ENCODE data around the gene TPP1.

DNA sequence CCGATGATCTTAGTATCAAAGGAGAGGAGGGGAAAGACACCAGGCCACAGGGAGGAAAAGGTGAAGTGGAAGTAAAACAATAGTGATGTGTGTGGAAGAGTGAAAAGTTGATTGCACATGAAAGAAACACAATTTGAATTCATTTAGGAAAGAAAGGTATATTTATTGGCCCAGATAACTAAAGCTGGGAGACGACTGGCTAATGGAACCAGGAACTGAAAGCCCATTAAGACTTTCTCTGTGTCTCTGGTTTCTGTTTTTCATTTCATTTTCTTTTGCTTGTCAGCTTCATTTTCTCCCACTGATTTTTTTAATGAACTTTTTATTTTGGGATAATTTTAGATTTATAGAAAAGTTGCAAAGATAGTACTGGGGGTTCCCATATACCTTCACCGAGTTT lies 41.5 kb upstream of the TPP1 start:
- TF ChIP-seq ATF7-NPFF (CRISPR knock-in tag; IDR thresholded peaks at IDR 0.05; ENCODE audit: low read depth) (no peak), DNMT3B (CRISPR knock-in tag; conservative IDR thresholded peaks at IDR 0.05) (no peak), MYNN (CRISPR knock-in tag; IDR thresholded peaks at IDR 0.05; ENCODE audit: low read depth) (no peak), DNMT1 (CRISPR knock-in tag; IDR thresholded peaks at IDR 0.05) (no peak), SAFB2 (CRISPR knock-in tag; IDR thresholded peaks at IDR 0.05; ENCODE audit: borderline replicate concordance, low read depth) (no peak)
- TF ChIP-seq, protein P1, sequence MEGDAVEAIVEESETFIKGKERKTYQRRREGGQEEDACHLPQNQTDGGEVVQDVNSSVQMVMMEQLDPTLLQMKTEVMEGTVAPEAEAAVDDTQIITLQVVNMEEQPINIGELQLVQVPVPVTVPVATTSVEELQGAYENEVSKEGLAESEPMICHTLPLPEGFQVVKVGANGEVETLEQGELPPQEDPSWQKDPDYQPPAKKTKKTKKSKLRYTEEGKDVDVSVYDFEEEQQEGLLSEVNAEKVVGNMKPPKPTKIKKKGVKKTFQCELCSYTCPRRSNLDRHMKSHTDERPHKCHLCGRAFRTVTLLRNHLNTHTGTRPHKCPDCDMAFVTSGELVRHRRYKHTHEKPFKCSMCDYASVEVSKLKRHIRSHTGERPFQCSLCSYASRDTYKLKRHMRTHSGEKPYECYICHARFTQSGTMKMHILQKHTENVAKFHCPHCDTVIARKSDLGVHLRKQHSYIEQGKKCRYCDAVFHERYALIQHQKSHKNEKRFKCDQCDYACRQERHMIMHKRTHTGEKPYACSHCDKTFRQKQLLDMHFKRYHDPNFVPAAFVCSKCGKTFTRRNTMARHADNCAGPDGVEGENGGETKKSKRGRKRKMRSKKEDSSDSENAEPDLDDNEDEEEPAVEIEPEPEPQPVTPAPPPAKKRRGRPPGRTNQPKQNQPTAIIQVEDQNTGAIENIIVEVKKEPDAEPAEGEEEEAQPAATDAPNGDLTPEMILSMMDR (CRISPR knock-in tag; IDR thresholded peaks at IDR 0.05): no peak

Data from HepG2 (cell line).